Activated B cell treated with CpG ODN at 0.5 μM for 24 hours (primary cell): ENCODE data around the gene PLCB1. TPM values are rescaled to one million over a fixed set of nuclear protein-coding genes. Genes with fewer than 3 reads are reported as not detected.

Experiments used
- ATAC-seq: fragments of 200-7000 bp; cut with Tn5 transposase; one replicate; pipeline ENCODE4 v1.10.0; 2021; ENCODE audit warnings: low read depth, mild to moderate bottlenecking, moderate library complexity
- CTCF ChIA-PET: fragments of 350-600 bp; sonication (Branson Sonifier 250); formaldehyde crosslinking; loops from one replicate; lab custom pipeline; 2021; ENCODE audit warnings: antibody characterized with exemption; lab: Charles Lee
- POLR2A ChIA-PET: fragments of 350-600 bp; sonication (Branson Sonifier 250); formaldehyde crosslinking; loops from one replicate; lab custom pipeline; 2021; ENCODE audit warnings: antibody characterized with exemption; lab: Charles Lee
- DNase-seq: peaks from one replicate; pipeline ENCODE4 v3.0.0; 2022
- H3K27ac Mint-ChIP-seq: one replicate; pipeline ENCODE4 v1.8.0; 2020; ENCODE audit warnings: mixed read lengths
- H3K27me3 Mint-ChIP-seq: one replicate; pipeline ENCODE4 v1.8.0; 2021; ENCODE audit warnings: mixed read lengths
- H3K36me3 Mint-ChIP-seq: one replicate; pipeline ENCODE4 v1.8.0; 2021; ENCODE audit warnings: low read depth, mixed read lengths
- H3K4me1 Mint-ChIP-seq: one replicate; pipeline ENCODE4 v1.8.0; 2021; ENCODE audit warnings: mixed read lengths
- H3K4me3 Mint-ChIP-seq: one replicate; pipeline ENCODE4 v1.8.0; 2020; ENCODE audit warnings: mild to moderate bottlenecking, mixed read lengths
- H3K9me3 Mint-ChIP-seq: one replicate; pipeline ENCODE4 v1.8.0; 2020; ENCODE audit warnings: mixed read lengths
- CTCF ChIP-seq: fragments of 200-600 bp; IDR thresholded peaks from one replicate; pipeline ENCODE4 v1.8.0; 2022; ENCODE audit warnings: antibody characterized with exemption, mild to moderate bottlenecking
- intact Hi-C: fragments of 100-400 bp; cut with micrococcal nuclease; formaldehyde crosslinking; loops from one replicate; pipeline ENCODE4 v1.15.1; 2024
- total RNA-seq: library from RNA; stranded (reverse); gene quantifications from 2 replicates; pipeline ENCODE4 v1.2.3, GENCODE V29; 2022

The PLCB1 gene
- total RNA-seq, 1 donor from 2014 or later: 0.86 TPM

GRCh38 chr20:8221887-8222419 is 89.9 kb downstream of the PLCB1 start:
- ATAC-seq (no peak), DNase-seq (no peak)
- TF ChIP-seq CTCF: no peak
- Mint-ChIP-seq H3K9me3 (no peaks in the 10 kb centered on the region), H3K4me1 (no peaks in the 10 kb centered on the region), H3K4me3 (no peak overlapping the region), H3K27me3 (no peaks in the 10 kb centered on the region), H3K27ac (no peak overlapping the region), H3K36me3 (no peaks in the 10 kb centered on the region)
- intact Hi-C loops: no loop called here
- ChIA-PET CTCF (no interaction called here), POLR2A (no interaction called here)

DNA sequence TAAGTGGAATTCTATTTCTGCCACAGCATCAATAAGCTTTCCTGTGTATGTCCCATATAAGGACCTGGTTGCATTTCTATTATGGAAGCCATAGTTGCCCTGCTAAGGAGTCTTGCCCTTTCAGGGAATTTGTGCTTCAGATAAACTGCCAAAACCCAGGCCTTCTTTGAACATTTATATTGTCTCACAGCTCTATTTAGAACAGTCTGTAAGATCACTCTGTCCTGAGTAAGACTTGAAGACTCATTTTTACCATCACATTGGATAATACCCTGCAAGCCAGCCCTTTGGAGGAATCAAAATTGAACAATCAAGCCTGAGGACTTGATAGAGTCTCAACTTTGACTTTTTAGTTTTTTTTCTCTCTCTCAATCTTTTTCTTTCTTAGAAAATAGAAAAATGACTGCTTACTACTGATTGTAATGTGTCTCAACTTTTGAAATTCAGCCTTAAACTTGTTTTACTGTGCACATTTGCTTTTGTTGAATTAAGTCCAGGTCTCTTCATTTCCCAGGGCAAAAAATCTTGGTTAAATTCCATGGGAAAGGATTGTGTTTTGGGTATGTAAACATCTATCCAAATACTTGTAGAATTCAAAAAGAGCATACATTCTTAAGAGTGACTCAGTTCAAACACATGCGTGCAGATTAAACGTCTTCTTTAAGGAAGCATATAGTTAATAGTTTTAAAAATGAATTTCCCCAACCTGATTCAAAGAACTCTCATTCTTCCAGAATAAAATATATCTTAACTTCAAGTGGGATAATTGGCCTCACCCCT is 91.2 kb downstream of the PLCB1 start:
- ATAC-seq (no peak), DNase-seq (no peak)
- Mint-ChIP-seq H3K27ac (no peak overlapping the region), H3K4me1 (no peaks in the 10 kb centered on the region), H3K36me3 (no peaks in the 10 kb centered on the region), H3K4me3 (no peak overlapping the region), H3K27me3 (peaks cover 1% of the 10 kb centered on the region), H3K9me3 (no peaks in the 10 kb centered on the region)
- intact Hi-C loops: no loop called here
- ChIA-PET CTCF (no interaction called here), POLR2A (no interaction called here)
- TF ChIP-seq CTCF: no peak

GRCh38 chr20:8225658-8226057 is 93.6 kb downstream of the PLCB1 start:
- CTCF ChIA-PET: no interaction called here
- intact Hi-C loops: no loop called here
- ATAC-seq: no peak

DNA sequence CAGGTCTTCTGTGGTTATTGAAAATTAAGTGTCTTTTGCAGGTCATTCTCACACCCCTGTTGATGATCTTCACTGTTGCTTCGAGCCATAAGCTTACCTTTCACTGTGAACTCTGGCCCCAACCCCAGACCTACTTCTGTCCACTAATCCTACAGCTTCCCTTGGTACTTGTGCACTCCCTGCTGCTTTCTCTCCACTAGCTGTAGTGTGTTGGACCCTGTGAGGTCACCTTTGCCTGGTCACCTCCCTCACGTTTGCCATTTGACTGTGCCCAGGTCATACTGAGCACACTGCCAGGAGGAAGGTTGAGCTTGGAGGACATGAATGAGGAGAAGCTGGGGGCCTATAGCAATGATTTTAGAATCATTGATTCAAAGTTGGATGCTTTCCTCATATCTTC is 94.0 kb downstream of the PLCB1 start:
- Mint-ChIP-seq H3K27ac (no peak overlapping the region), H3K4me1 (no peaks in the 10 kb centered on the region), H3K9me3 (no peaks in the 10 kb centered on the region), H3K36me3 (no peaks in the 10 kb centered on the region), H3K4me3 (no peak overlapping the region), H3K27me3 (peaks cover 2% of the 10 kb centered on the region)
- DNase-seq (no peak), ATAC-seq (no peak)
- intact Hi-C loops: no loop called here
- CTCF ChIA-PET: no interaction called here
- POLR2A ChIA-PET: no interaction called here
- TF ChIP-seq CTCF: no peak

More at GRCh38 chr20:8225658-8226057, 93.6 kb downstream of the PLCB1 start:
- Mint-ChIP-seq H3K9me3 (no peaks in the 10 kb centered on the region), H3K36me3 (no peaks in the 10 kb centered on the region), H3K4me3 (no peak overlapping the region), H3K27me3 (peaks cover 2% of the 10 kb centered on the region), H3K27ac (no peak overlapping the region), H3K4me1 (no peaks in the 10 kb centered on the region)
- TF ChIP-seq CTCF: no peak
- POLR2A ChIA-PET: no interaction called here
- no peak for DNase-seq

- DNase-seq (no peak), ATAC-seq (no peak)
- H3K4me1 Mint-ChIP-seq: no peaks in the 10 kb centered on the region
- POLR2A ChIA-PET: no interaction called here
- intact Hi-C loops: no loop called here
- no peak overlapping the region for H3K27ac Mint-ChIP-seq
- peaks cover 2% of the 10 kb centered on the region for H3K27me3 Mint-ChIP-seq
- CTCF ChIA-PET: no interaction called here
- TF ChIP-seq CTCF: no peak
- no peaks in the 10 kb centered on the region for H3K36me3 Mint-ChIP-seq
- H3K9me3 Mint-ChIP-seq: no peaks in the 10 kb centered on the region
- no peak overlapping the region for H3K4me3 Mint-ChIP-seq
Measured at GRCh38 chr20:8227293-8227692, 95.2 kb downstream of the PLCB1 start.
